Sigmoid colon (tissue), 7 donors: ENCODE measurements around the gene PRSS8. TPM values are rescaled to one million over a fixed set of nuclear protein-coding genes. Genes with fewer than 3 reads are reported as not detected.

Source experiments
- DNase-seq: peaks from one replicate; pipeline ENCODE4 v3.0.0-alpha.2; 2019
- H3K27ac ChIP-seq, 4 donors: fragments of 200-600 bp; sonication (generic); one replicate each; pipeline ENCODE4 v1.5.1; 2016 to 2019; ENCODE audit warnings: mild to moderate bottlenecking in 1 of 4
- H3K27me3 ChIP-seq, 3 donors: fragments of 200-600 bp; sonication (generic); one replicate each; pipeline ENCODE4 v1.5.1; 2019; ENCODE audit warnings: mild to moderate bottlenecking in 1 of 3
- H3K36me3 ChIP-seq, 4 donors: fragments of 200-600 bp; sonication (generic); one replicate each; pipeline ENCODE4 v1.5.1; 2016 to 2019
- H3K4me1 ChIP-seq, 4 donors: fragments of 200-600 bp; sonication (generic); one replicate each; pipeline ENCODE4 v1.5.1; 2017 to 2019
- H3K4me3 ChIP-seq, 4 donors: fragments of 200-600 bp; sonication (generic); one replicate each; pipeline ENCODE4 v1.5.1; 2017 to 2019; ENCODE audit warnings: mild to moderate bottlenecking in 2 of 4, moderate library complexity in 1 of 4
- H3K9me3 ChIP-seq, 4 donors: fragments of 200-600 bp in 3 of 4; sonication (generic) in 3 of 4; one replicate each; pipeline versions ENCODE4 v1.5.1 to v1.6.1; 2013 to 2019
- EP300 ChIP-seq, 4 donors: sonication (generic); formaldehyde crosslinking; IDR thresholded peaks; one replicate each; pipeline ENCODE4 v1.6.1; 2017; ENCODE audit warnings: antibody characterized with exemption in 4 of 4
- POLR2A ChIP-seq, 2 donors: fragments of 450-650 bp; IDR thresholded peaks; one replicate each; pipeline ENCODE4 v1.6.1; 2016; ENCODE audit warnings: antibody characterized with exemption in 2 of 2, mild to moderate bottlenecking in 2 of 2, moderate library complexity in 2 of 2
- POLR2AphosphoS5 ChIP-seq, 4 donors: sonication (generic); formaldehyde crosslinking; IDR thresholded peaks; one replicate each; pipeline ENCODE4 v1.6.1; 2017; ENCODE audit warnings: antibody characterized with exemption in 4 of 4
- WGBS, 2 donors: extraction: QIAGEN DNeasy Blood & Tissue Kit; methylation state at CpG; one replicate each; pipeline ENCODE4 v1.1.7; 2013; 5-methylcytosine and 5-hydroxymethylcytosine counted together
- intact Hi-C: fragments of 100-400 bp; cut with DNase I; formaldehyde crosslinking; loops from one replicate; pipeline ENCODE4 v1.15.1; 2023
- polyA plus RNA-seq, 3 donors: library from polyadenylated mRNA; stranded (reverse); fragments of 200-250 nt; gene quantifications; one replicate each; pipeline ENCODE4 v1.2.3, GENCODE V29; 2013
- total RNA-seq, 4 donors: library from RNA; depleted of rRNA; stranded (reverse); fragments of >200 nt; gene quantifications; one replicate each; pipeline ENCODE4 v1.1.0, GENCODE V29; 2016
- TF ChIP-seq, protein P1 (sequence below), 4 experiments: fragments of 450-650 bp in 3 of 4; fragments of 200-600 bp in 1 of 4; IDR thresholded peaks; one replicate each; pipeline ENCODE4 v1.5.1; 2016 to 2019; ENCODE audit warnings: antibody characterized with exemption in 4 of 4, mild to moderate bottlenecking in 3 of 4, moderate library complexity in 2 of 4
- donor health status: healthy with polysubstance abuse.
- donor health status: Bipolar disorder and iron deficiency.
- donor health status: healthy.

The PRSS8 gene
- total and polyA plus RNA-seq, 7 donors: 0.16 to 342 (median 28.9) TPM; not detected in 1

GRCh38 chr16:31113121-31114120 lies 22.1 kb downstream of the PRSS8 start:
- no peak for DNase-seq
- no peaks in the 10 kb centered on the region for H3K9me3 ChIP-seq
- TF ChIP-seq EP300 (IDR thresholded peaks at IDR 0.05) (no peak), POLR2AphosphoS5 (IDR thresholded peaks at IDR 0.05) (no peak), POLR2A (IDR thresholded peaks at IDR 0.05) (no peak)
- TF ChIP-seq, protein P1, sequence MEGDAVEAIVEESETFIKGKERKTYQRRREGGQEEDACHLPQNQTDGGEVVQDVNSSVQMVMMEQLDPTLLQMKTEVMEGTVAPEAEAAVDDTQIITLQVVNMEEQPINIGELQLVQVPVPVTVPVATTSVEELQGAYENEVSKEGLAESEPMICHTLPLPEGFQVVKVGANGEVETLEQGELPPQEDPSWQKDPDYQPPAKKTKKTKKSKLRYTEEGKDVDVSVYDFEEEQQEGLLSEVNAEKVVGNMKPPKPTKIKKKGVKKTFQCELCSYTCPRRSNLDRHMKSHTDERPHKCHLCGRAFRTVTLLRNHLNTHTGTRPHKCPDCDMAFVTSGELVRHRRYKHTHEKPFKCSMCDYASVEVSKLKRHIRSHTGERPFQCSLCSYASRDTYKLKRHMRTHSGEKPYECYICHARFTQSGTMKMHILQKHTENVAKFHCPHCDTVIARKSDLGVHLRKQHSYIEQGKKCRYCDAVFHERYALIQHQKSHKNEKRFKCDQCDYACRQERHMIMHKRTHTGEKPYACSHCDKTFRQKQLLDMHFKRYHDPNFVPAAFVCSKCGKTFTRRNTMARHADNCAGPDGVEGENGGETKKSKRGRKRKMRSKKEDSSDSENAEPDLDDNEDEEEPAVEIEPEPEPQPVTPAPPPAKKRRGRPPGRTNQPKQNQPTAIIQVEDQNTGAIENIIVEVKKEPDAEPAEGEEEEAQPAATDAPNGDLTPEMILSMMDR (IDR thresholded peaks at IDR 0.05): no peak
- peaks cover 0 to 33% (median 26%) of the 10 kb centered on the region in 4 donors for H3K4me1 ChIP-seq
- peak overlapping the region; percentile 44 to 92 (median 53) for H3K27ac ChIP-seq
- intact Hi-C loops: loop anchor here (10.0 kb wide), 1 partner anchor 341 kb away; the partner anchor contains the start of gene ARMC5
- no peaks in the 10 kb centered on the region for H3K27me3 ChIP-seq
- WGBS, 2 donors: 68% methylated on average over 5 of the region's 5 CpGs
- peaks cover 14 to 38% (median 26%) of the 10 kb centered on the region in 4 donors for H3K36me3 ChIP-seq
- no peak overlapping the region for H3K4me3 ChIP-seq

GRCh38 chr16:31112711-31113110 lies 22.8 kb downstream of the PRSS8 start:
- no peak for DNase-seq
- TF ChIP-seq EP300 (IDR thresholded peaks at IDR 0.05) (no peak), POLR2AphosphoS5 (IDR thresholded peaks at IDR 0.05) (no peak), POLR2A (IDR thresholded peaks at IDR 0.05) (no peak)
- TF ChIP-seq, protein P1 (IDR thresholded peaks at IDR 0.05): no peak
- intact Hi-C loops: loop anchor here (10.0 kb wide), 1 partner anchor 342 kb away; the partner anchor contains the start of gene ARMC5
- no peak overlapping the region for H3K4me3 ChIP-seq
- WGBS, 2 donors: 89 to 91% methylated on average over 2 of the region's 2 CpGs
- peak overlapping the region; percentile 35 to 92 (median 47) for H3K27ac ChIP-seq
- no peaks in the 10 kb centered on the region for H3K27me3 ChIP-seq
- no peaks in the 10 kb centered on the region for H3K9me3 ChIP-seq
- peaks cover 14 to 38% (median 26%) of the 10 kb centered on the region in 4 donors for H3K36me3 ChIP-seq
- peaks cover 0 to 34% (median 25%) of the 10 kb centered on the region in 4 donors for H3K4me1 ChIP-seq

GRCh38 chr16:31111881-31112466 lies 23.6 kb downstream of the PRSS8 start:
- WGBS, 2 donors: 93 to 95% methylated on average over 23 of the region's 23 CpGs

More at GRCh38 chr16:31111881-31112466, 23.6 kb downstream of the PRSS8 start:
- Histone ChIP-seq H3K9me3 (no peaks in the 10 kb centered on the region), H3K4me1 (peaks cover 0 to 34% (median 24%) of the 10 kb centered on the region in 4 donors), H3K27me3 (no peaks in the 10 kb centered on the region), H3K4me3 (no peak overlapping the region), H3K36me3 (peaks cover 14 to 38% (median 26%) of the 10 kb centered on the region in 4 donors), H3K27ac (no peak overlapping the region)
- TF ChIP-seq POLR2AphosphoS5 (IDR thresholded peaks at IDR 0.05) (no peak), POLR2A (IDR thresholded peaks at IDR 0.05) (no peak), EP300 (IDR thresholded peaks at IDR 0.05) (no peak)
- TF ChIP-seq, protein P1 (IDR thresholded peaks at IDR 0.05): no peak
- intact Hi-C loops: loop anchor here (10.0 kb wide), 1 partner anchor 343 kb away; the partner anchor contains the start of gene ARMC5
- DNase-seq: no peak
